ENCODE results near the gene LIMCH1.

DNA sequence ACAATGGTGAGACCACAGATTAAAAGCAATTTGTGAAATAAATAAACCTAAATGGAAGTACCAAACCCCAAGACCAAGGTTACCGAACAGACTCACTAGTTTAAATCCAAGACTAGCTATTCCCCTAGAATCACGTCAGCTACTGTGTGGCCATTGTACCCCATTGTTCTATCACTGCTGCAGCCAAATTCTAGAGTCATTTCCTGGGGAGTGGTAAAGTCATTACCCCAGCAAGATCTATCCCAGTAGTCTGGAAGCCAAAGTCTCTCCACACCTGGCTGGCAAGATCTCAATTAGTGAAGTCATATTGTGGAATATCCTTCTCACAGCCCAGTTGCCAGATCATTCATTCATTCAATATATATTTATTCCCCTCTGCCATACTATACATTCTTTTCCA, 143.1 kb downstream of the LIMCH1 start:
- TF ChIP-seq, protein P1, sequence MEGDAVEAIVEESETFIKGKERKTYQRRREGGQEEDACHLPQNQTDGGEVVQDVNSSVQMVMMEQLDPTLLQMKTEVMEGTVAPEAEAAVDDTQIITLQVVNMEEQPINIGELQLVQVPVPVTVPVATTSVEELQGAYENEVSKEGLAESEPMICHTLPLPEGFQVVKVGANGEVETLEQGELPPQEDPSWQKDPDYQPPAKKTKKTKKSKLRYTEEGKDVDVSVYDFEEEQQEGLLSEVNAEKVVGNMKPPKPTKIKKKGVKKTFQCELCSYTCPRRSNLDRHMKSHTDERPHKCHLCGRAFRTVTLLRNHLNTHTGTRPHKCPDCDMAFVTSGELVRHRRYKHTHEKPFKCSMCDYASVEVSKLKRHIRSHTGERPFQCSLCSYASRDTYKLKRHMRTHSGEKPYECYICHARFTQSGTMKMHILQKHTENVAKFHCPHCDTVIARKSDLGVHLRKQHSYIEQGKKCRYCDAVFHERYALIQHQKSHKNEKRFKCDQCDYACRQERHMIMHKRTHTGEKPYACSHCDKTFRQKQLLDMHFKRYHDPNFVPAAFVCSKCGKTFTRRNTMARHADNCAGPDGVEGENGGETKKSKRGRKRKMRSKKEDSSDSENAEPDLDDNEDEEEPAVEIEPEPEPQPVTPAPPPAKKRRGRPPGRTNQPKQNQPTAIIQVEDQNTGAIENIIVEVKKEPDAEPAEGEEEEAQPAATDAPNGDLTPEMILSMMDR (IDR thresholded peaks at IDR 0.05; ENCODE audit: poor library complexity): no peak
- TF ChIP-seq EZH2 (IDR thresholded peaks at IDR 0.05; ENCODE audit: borderline replicate concordance): no peak
- TF ChIP-seq EZH2phosphoT487 (IDR thresholded peaks at IDR 0.05; ENCODE audit: low read depth, severe bottlenecking, unreplicated experiment): no peak

All from hepatocyte (in vitro differentiated cells).